Keratinocyte (primary cell): ENCODE data around the gene USH1C. TPM values are rescaled to one million over a fixed set of nuclear protein-coding genes. Genes with fewer than 3 reads are reported as not detected.

Source experiments
- DNase-seq: peaks from one replicate; pipeline ENCODE4 v3.0.0-alpha.2; 2011; ENCODE audit warnings: low read depth, missing footprints, low spot score
- FAIRE-seq: peaks from 2 replicates; lab custom pipeline; 2011; peaks lifted over from hg19 to GRCh38; lab: Jason Lieb, UNC
- H2AFZ ChIP-seq: 2 replicates; pipeline ENCODE4 v1.6.0; 2012; ENCODE audit warnings: low read length, control low read depth, inconsistent platforms; ENCODE audit not compliant: control insufficient read depth
- H3K27ac ChIP-seq: 2 replicates; pipeline ENCODE4 v1.5.1; 2011; ENCODE audit warnings: low read length; ENCODE audit not compliant: control insufficient read depth, insufficient read depth
- H3K27me3 ChIP-seq: 3 replicates; pipeline ENCODE4 v1.6.0; 2011; ENCODE audit warnings: low read length; ENCODE audit not compliant: control insufficient read depth, insufficient read depth; ENCODE audit errors: extremely low read depth
- H3K36me3 ChIP-seq, 2 experiments: 2 replicates in 1 of 2; 3 replicates in 1 of 2; pipeline ENCODE4 v1.5.1; 2011; ENCODE audit warnings: low read length in 2 of 2, mild to moderate bottlenecking in 1 of 2; ENCODE audit not compliant: control insufficient read depth in 2 of 2, insufficient read depth in 2 of 2; ENCODE audit errors: extremely low read depth in 1 of 2
- H3K4me1 ChIP-seq: 3 replicates; pipeline ENCODE4 v1.5.1; 2011; ENCODE audit warnings: low read length; ENCODE audit not compliant: control insufficient read depth, insufficient read depth; ENCODE audit errors: extremely low read depth
- H3K4me2 ChIP-seq: 3 replicates; pipeline ENCODE4 v1.6.0; 2011; ENCODE audit warnings: low read depth, low read length; ENCODE audit not compliant: control insufficient read depth, insufficient read depth; ENCODE audit errors: extremely low read depth
- H3K4me3 ChIP-seq, 3 experiments: fragments of 200-600 bp in 1 of 3; sonication (generic) in 1 of 3; 2 replicates in 2 of 3; 3 replicates in 1 of 3; pipeline ENCODE4 v1.5.1; 2011 to 2016; ENCODE audit warnings: low read length in 3 of 3, mild to moderate bottlenecking in 3 of 3, control low read depth in 2 of 3, inconsistent platforms in 1 of 3, low read depth in 1 of 3, mixed read lengths in 1 of 3, mixed run types in 1 of 3, moderate library complexity in 1 of 3; ENCODE audit not compliant: control insufficient read depth in 2 of 3, insufficient read depth in 2 of 3; ENCODE audit errors: extremely low read depth in 1 of 3
- H3K79me2 ChIP-seq: 2 replicates; pipeline ENCODE4 v1.6.0; 2012; ENCODE audit warnings: low read length; ENCODE audit not compliant: control insufficient read depth, insufficient read depth
- H3K9ac ChIP-seq: 3 replicates; pipeline ENCODE4 v1.6.0; 2011; ENCODE audit warnings: low read length; ENCODE audit not compliant: control insufficient read depth, insufficient read depth; ENCODE audit errors: extremely low read depth
- H3K9me1 ChIP-seq: 3 replicates; pipeline ENCODE4 v1.6.0; 2011; ENCODE audit warnings: low read length; ENCODE audit not compliant: control insufficient read depth, insufficient read depth; ENCODE audit errors: extremely low read depth
- H3K9me3 ChIP-seq: 2 replicates; pipeline ENCODE4 v1.5.1; 2012; ENCODE audit warnings: low read depth, low read length; ENCODE audit not compliant: control insufficient read depth
- H4K20me1 ChIP-seq: 3 replicates; pipeline ENCODE4 v1.6.0; 2011; ENCODE audit warnings: low read length; ENCODE audit not compliant: control insufficient read depth, insufficient read depth; ENCODE audit errors: extremely low read depth
- CTCF ChIP-seq, 3 experiments: IDR thresholded peaks in 1 of 3; conservative IDR thresholded peaks in 1 of 3; optimal IDR thresholded peaks in 1 of 3; 2 replicates in 2 of 3; 3 replicates in 1 of 3; pipeline versions ENCODE3 to v1.5.1; 2011; ENCODE audit warnings: low read length in 3 of 3, mild to moderate bottlenecking in 3 of 3, moderate library complexity in 2 of 3, control low read depth in 1 of 3, inconsistent platforms in 1 of 3; ENCODE audit not compliant: insufficient read depth in 2 of 3; ENCODE audit errors: extremely low read depth in 1 of 3
- EZH2 ChIP-seq: IDR thresholded peaks from one replicate; pipeline ENCODE4 v1.6.1; 2012; ENCODE audit warnings: inconsistent platforms, mild to moderate bottlenecking, low read length, moderate library complexity
- dilution Hi-C: fragments of 300-500 bp; cut with MboI; formaldehyde crosslinking; loops from one replicate; pipeline ENCODE4 v1.7.0; 2020; ENCODE audit warnings: low sequenced_read_pairs; ENCODE audit not compliant: extremely low pct_ligation_motif_present
- polyA plus RNA-seq, 5 experiments: library from polyadenylated mRNA; depleted of rRNA in 3 of 5; stranded (reverse) in 3 of 5; stranded (forward) in 1 of 5; unstranded in 1 of 5; fragments of >200 nt; gene quantifications; 1 replicate in 1 of 5; 2 replicates in 3 of 5; 3 replicates in 1 of 5; pipeline versions ENCODE4 v1.2.1 to v1.2.3, GENCODE V29; 2011 to 2012; ENCODE audit warnings: missing spikeins in 2 of 5, low read depth in 1 of 5, low replicate concordance in 1 of 5

Gene USH1C
- polyA plus RNA-seq, 1 donor (not counting 4 experiments of a cell fraction or from before 2014, with no cell fraction given), result not detected

GRCh38 chr11:17538054-17538453 is 6.2 kb downstream of the USH1C start:
- H3K9me3 ChIP-seq, result no peaks in the 10 kb centered on the region
- peaks cover 8% of the 10 kb centered on the region for H3K27me3 ChIP-seq
- H3K9ac ChIP-seq, result no peak overlapping the region
- peaks cover 4% of the 10 kb centered on the region for H4K20me1 ChIP-seq
- H3K4me1 ChIP-seq, result no peaks in the 10 kb centered on the region
- no peak for DNase-seq
- dilution Hi-C loops, result no loop called here
- no peak for FAIRE-seq
- H3K36me3 ChIP-seq, result no peaks in the 10 kb centered on the region
- H3K79me2 ChIP-seq, result no peaks in the 10 kb centered on the region
- no peak overlapping the region for H2AFZ ChIP-seq
- H3K27ac ChIP-seq, result no peak overlapping the region
- TF ChIP-seq EZH2 (no peak), CTCF (optimal IDR thresholded peaks at IDR 0.05 in 1 of 3, IDR thresholded peaks at IDR 0.05 in 1 of 3, conservative IDR thresholded peaks at IDR 0.05 in 1 of 3; ENCODE audit: extremely low read depth in 1 of 3, insufficient read depth in 2 of 3, low read length in 3 of 3) (no peak)
- H3K4me3 ChIP-seq, result no peak overlapping the region
- no peaks in the 10 kb centered on the region for H3K9me1 ChIP-seq
- no peak overlapping the region for H3K4me2 ChIP-seq

GRCh38 chr11:17537261-17537660 is 7.0 kb downstream of the USH1C start:
- no peak for FAIRE-seq
- no peak for TF ChIP-seq EZH2
- no peak for TF ChIP-seq CTCF (optimal IDR thresholded peaks at IDR 0.05 in 1 of 3, IDR thresholded peaks at IDR 0.05 in 1 of 3, conservative IDR thresholded peaks at IDR 0.05 in 1 of 3; ENCODE audit: extremely low read depth in 1 of 3, insufficient read depth in 2 of 3, low read length in 3 of 3)
- H3K4me2 ChIP-seq, result no peak overlapping the region
- H3K4me1 ChIP-seq, result no peaks in the 10 kb centered on the region
- dilution Hi-C loops, result no loop called here
- H3K79me2 ChIP-seq, result no peaks in the 10 kb centered on the region
- no peaks in the 10 kb centered on the region for H4K20me1 ChIP-seq
- no peaks in the 10 kb centered on the region for H3K36me3 ChIP-seq
- H2AFZ ChIP-seq, result no peak overlapping the region
- H3K27me3 ChIP-seq, result peaks cover 2% of the 10 kb centered on the region
- no peak overlapping the region for H3K27ac ChIP-seq
- H3K9ac ChIP-seq, result no peak overlapping the region
- DNase-seq, result no peak
- no peaks in the 10 kb centered on the region for H3K9me3 ChIP-seq
- H3K4me3 ChIP-seq, result no peak overlapping the region
- H3K9me1 ChIP-seq, result no peaks in the 10 kb centered on the region
